Bronchial epithelial cell (primary cell): ENCODE results near the gene OSBPL1A. TPM values are rescaled to one million over a fixed set of nuclear protein-coding genes. Genes with fewer than 3 reads are reported as not detected.

Experiments used
- DNase-seq: peaks from one replicate; pipeline ENCODE4 v3.0.0-alpha.2; 2010; ENCODE audit warnings: low read depth
- FAIRE-seq: peaks from 2 replicates; lab custom pipeline; 2011; peaks lifted over from hg19 to GRCh38; lab: Jason Lieb, UNC
- H3K27me3 ChIP-seq: 2 replicates; pipeline ENCODE4 v1.5.1; 2011; ENCODE audit warnings: low read length; ENCODE audit not compliant: control insufficient read depth, insufficient read depth
- H3K36me3 ChIP-seq: 2 replicates; pipeline ENCODE4 v1.5.1; 2011; ENCODE audit warnings: low read length; ENCODE audit not compliant: control insufficient read depth, insufficient read depth
- H3K4me3 ChIP-seq: 2 replicates; pipeline ENCODE4 v1.5.1; 2011; ENCODE audit warnings: mild to moderate bottlenecking, low read depth, low read length, control low read depth
- total RNA-seq: library from RNA; depleted of rRNA; stranded (reverse); fragments of >200 nt; gene quantifications from 2 replicates; pipeline ENCODE4 v1.2.1, GENCODE V29; 2014
- TF ChIP-seq, protein P1 (sequence below): IDR thresholded peaks from 2 replicates; pipeline ENCODE4 v1.5.1; 2011; ENCODE audit warnings: mild to moderate bottlenecking, moderate library complexity, low read length, control low read depth, inconsistent platforms; ENCODE audit not compliant: insufficient read depth, severe bottlenecking

The OSBPL1A gene
- total RNA-seq, 1 donor from 2014 or later: 22.6 TPM

DNA sequence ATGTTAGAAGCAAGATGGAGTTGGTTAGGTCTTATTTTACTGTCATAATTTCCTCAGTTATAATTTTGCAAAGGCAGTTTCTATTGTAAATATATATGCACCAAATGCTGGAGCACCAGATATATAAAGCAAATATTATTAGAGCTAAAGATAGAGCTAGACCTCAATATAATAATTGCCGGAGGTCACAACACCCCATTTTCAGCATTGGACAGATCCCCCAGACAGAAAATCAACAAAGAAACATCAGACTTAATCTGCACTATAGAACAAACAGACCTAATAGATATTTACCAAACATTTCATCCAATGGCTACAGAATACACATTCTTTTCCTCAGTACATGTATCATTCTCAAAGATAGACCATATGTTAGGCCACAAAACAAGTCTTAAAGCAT lies 143.6 kb downstream of the OSBPL1A start:
- no peaks in the 10 kb centered on the region for H3K27me3 ChIP-seq
- H3K4me3 ChIP-seq: no peak overlapping the region
- FAIRE-seq (no peak), DNase-seq (no peak)
- H3K36me3 ChIP-seq: no peaks in the 10 kb centered on the region
- TF ChIP-seq, protein P1, sequence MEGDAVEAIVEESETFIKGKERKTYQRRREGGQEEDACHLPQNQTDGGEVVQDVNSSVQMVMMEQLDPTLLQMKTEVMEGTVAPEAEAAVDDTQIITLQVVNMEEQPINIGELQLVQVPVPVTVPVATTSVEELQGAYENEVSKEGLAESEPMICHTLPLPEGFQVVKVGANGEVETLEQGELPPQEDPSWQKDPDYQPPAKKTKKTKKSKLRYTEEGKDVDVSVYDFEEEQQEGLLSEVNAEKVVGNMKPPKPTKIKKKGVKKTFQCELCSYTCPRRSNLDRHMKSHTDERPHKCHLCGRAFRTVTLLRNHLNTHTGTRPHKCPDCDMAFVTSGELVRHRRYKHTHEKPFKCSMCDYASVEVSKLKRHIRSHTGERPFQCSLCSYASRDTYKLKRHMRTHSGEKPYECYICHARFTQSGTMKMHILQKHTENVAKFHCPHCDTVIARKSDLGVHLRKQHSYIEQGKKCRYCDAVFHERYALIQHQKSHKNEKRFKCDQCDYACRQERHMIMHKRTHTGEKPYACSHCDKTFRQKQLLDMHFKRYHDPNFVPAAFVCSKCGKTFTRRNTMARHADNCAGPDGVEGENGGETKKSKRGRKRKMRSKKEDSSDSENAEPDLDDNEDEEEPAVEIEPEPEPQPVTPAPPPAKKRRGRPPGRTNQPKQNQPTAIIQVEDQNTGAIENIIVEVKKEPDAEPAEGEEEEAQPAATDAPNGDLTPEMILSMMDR: no peak

DNA sequence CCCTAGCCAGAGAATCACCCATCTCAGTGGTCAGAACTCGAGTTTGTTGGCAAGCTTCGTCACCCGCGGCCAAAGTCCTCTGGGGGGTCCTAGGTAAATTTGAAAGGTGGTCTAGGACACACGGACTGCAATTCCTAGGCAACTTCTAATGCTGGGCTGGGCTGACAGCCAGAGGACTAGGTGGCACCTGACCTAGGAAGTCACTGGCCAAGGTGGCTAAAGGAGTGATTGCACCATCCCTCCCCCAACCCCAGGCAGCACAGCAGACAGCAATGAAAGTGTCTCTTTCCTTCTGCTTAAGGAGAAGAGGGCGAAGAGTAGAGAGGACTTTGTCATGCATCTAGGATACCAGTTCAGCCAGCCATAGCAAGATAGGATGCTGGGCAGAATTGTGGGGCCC lies 147.9 kb downstream of the OSBPL1A start:
- Histone ChIP-seq H3K36me3 (no peaks in the 10 kb centered on the region), H3K4me3 (no peak overlapping the region), H3K27me3 (no peaks in the 10 kb centered on the region)
- TF ChIP-seq, protein P1: no peak
- no peak for DNase-seq
- FAIRE-seq: no peak

GRCh38 chr18:24248359-24248758 lies 149.3 kb downstream of the OSBPL1A start:
- Histone ChIP-seq H3K36me3 (no peaks in the 10 kb centered on the region), H3K27me3 (no peaks in the 10 kb centered on the region), H3K4me3 (no peak overlapping the region)
- DNase-seq (no peak), FAIRE-seq (no peak)
- TF ChIP-seq, protein P1: no peak

DNA sequence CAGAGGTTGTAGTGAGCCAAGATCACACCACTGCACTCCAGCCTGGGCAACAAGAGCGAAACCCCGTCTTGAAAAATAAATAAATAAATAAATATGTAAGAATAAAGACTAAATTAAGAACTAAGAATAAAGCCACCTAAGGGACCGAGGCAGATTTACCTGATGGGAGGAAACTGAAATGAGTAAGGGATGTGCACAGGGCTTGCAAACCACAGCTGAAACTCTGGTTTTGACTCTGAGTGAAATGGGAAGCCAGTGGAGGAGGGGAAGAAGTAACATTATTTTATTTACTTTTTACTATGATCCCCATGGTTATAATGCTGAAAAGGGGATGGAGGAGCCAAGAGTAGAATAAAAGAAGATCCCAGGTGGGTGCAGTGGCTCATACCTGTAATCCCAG lies 151.5 kb downstream of the OSBPL1A start:
- H3K36me3 ChIP-seq: no peaks in the 10 kb centered on the region
- H3K27me3 ChIP-seq: no peaks in the 10 kb centered on the region
- FAIRE-seq (no peak), DNase-seq (no peak)
- no peak overlapping the region for H3K4me3 ChIP-seq
- TF ChIP-seq, protein P1: no peak

DNA sequence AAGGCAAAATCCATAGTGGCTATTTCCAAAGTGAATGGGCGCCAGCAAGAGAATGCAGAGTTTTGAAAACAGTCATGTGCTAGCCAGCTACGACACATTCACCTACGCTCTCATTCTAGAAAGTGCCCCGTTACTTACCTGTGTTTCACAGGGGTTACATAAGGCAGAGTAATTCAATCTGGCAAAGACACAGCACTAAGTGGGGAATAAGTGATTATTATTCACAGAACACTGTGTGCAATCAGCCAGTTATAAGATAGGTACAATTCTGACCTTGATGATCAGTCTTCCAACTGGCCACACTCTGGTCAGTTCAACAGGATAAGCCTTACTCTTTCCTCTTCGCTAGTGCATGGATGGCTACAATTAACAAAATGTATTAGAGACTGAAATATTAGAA lies 152.9 kb downstream of the OSBPL1A start:
- DNase-seq (no peak), FAIRE-seq (no peak)
- Histone ChIP-seq H3K36me3 (no peaks in the 10 kb centered on the region), H3K27me3 (no peaks in the 10 kb centered on the region), H3K4me3 (no peak overlapping the region)
- TF ChIP-seq, protein P1: no peak

DNA sequence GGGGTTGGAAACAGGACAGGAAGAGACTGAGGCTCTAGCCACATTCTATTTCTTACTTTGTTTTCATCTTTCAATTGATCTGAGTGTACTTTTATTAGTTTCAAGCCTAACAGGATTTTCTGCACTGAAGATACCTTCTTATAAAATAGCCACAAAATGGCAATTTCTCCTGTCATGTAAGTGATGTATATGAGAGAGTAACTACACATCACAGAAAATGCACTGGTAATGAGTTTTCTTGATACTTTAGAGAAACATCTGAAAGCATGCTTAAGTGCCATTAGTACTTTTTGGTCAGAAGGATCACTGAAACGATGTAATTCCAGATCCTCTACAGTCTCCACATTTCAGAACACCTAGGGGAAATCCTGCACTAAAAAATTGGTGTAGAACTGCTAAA lies 153.9 kb downstream of the OSBPL1A start:
- no peak for FAIRE-seq
- H3K27me3 ChIP-seq: no peaks in the 10 kb centered on the region
- TF ChIP-seq, protein P1: no peak

More for the DNA sequence above, 153.9 kb downstream of the OSBPL1A start:
- Histone ChIP-seq H3K36me3 (no peaks in the 10 kb centered on the region), H3K4me3 (no peak overlapping the region)
- no peak for DNase-seq
